Stimulated activated CD4-positive, alpha-beta T cell treated with anti-CD3 and anti-CD28 coated beads, Interleukin-1b, Interleukin-23, amount 100 ng/mL, for 48 hours (primary cell): ENCODE data around the gene ATG5.

Experiments used
- DNase-seq: peaks from one replicate; pipeline ENCODE4 v3.0.0-alpha.2; 2020

ATG5 gene

GRCh38 chr6:106325336-106326178, at the start of gene ATG5:
TSS of gene ATG5 (minus strand) at chr6:106325760. CDS start at chr6:106316208, 9,552 bp downstream.
- DNase-seq = peak; percentile 100

- DNase-seq = peak; percentile 22
Measured at GRCh38 chr6:106373502-106374239, 48.1 kb upstream of the ATG5 start.

- no peak for DNase-seq
Measured at GRCh38 chr6:106372838-106373501, 47.4 kb upstream of the ATG5 start.

GRCh38 chr6:106370639-106371038, 45.1 kb upstream of the ATG5 start:
- no peak for DNase-seq

- no peak for DNase-seq
Measured at GRCh38 chr6:106369739-106370138, 44.2 kb upstream of the ATG5 start.

- DNase-seq = no peak
Measured at GRCh38 chr6:106363401-106364138, 38.0 kb upstream of the ATG5 start.

- DNase-seq = peak; percentile 30
Measured at GRCh38 chr6:106360989-106361430, 35.5 kb upstream of the ATG5 start.

- DNase-seq = peak; percentile 69
Measured at GRCh38 chr6:106360410-106360988, 34.9 kb upstream of the ATG5 start, which contains the start of gene CRYBG1. TSS of gene CRYBG1 (plus strand) at chr6:106360717. CDS start at chr6:106360909, 192 bp downstream.

GRCh38 chr6:106359959-106360409, 34.4 kb upstream of the ATG5 start:
- DNase-seq = no peak

- DNase-seq = no peak
Measured at GRCh38 chr6:106356378-106356777, 30.8 kb upstream of the ATG5 start.

GRCh38 chr6:106347219-106347618, 21.7 kb upstream of the ATG5 start:
- no peak for DNase-seq

- DNase-seq = peak; percentile 55
Measured at GRCh38 chr6:106339334-106340029, 13.9 kb upstream of the ATG5 start.

- peak; percentile 27 for DNase-seq
Measured at GRCh38 chr6:106334646-106335448, 9.3 kb upstream of the ATG5 start.

- DNase-seq = no peak
Measured at GRCh38 chr6:106324726-106325335, 729 bp downstream of the ATG5 start.

GRCh38 chr6:106321940-106322339, 3.6 kb downstream of the ATG5 start:
- no peak for DNase-seq

GRCh38 chr6:106318851-106319250, 6.7 kb downstream of the ATG5 start:
- no peak for DNase-seq

- DNase-seq = no peak
Measured at GRCh38 chr6:106318061-106318460, 7.5 kb downstream of the ATG5 start.

- DNase-seq = no peak
Measured at GRCh38 chr6:106316375-106316766, 9.2 kb downstream of the ATG5 start.

GRCh38 chr6:106315765-106316374, 9.7 kb downstream of the ATG5 start:
- DNase-seq = no peak
